Measurements from ENCODE around the gene MAD1L1.

The MAD1L1 gene

DNA sequence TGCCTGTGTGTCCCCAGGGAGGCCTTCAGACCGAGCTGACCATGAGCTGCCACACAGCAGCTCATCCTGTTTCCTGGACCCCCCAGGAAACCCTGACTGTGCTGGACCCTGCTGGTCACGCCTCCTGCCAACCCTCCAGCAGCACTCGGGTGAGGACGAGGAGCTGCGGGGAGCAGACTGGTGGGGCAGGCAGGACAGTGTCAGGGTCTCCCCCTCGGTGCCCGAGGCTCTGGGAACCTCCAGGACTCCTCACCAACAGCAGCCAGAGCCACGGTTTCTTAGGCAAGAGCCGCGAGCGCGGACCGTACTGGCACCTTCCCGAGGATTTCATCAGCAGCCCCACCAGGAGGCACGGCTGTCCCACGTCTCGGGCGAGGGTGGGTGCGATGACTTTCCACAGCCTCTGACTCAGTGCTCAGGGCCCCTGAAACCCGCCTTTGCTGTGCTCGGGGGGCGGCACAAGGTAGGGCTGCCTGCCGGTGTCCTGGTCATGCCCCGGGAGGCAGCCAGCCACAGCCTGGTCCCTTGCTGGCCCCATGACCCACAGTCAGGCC, 375.8 kb downstream of the MAD1L1 start:
- no peak for DNase-seq

- DNase-seq = no peak
Observed at GRCh38 chr7:1856161-1856887, 376.4 kb downstream of the MAD1L1 start.

DNA sequence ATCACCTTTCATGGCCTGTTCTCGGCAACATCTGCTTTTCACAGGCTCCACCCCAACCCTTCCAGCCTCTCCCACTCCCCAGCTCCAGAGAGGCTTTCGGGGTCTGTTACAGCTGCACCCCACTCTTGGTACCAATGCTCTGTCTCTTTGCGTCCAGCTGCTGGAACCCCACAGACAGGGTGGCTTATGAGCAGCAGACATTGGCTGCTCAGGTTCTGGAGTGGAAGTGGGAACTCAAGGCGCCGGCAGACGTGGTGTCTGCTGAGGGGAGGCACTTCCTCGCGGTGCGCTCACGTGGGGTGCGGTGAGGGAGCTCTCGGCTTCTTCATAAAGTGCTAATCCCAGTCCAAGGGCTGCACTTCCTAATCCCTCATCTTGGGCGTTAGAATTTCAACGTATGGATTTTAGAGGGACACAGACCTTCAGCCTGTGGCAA, 377.0 kb downstream of the MAD1L1 start:
- DNase-seq = no peak

GRCh38 chr7:1854866-1855724, 377.6 kb downstream of the MAD1L1 start:
- no peak for DNase-seq

- DNase-seq = no peak
Observed at GRCh38 chr7:1853986-1854865, 378.5 kb downstream of the MAD1L1 start.

DNA sequence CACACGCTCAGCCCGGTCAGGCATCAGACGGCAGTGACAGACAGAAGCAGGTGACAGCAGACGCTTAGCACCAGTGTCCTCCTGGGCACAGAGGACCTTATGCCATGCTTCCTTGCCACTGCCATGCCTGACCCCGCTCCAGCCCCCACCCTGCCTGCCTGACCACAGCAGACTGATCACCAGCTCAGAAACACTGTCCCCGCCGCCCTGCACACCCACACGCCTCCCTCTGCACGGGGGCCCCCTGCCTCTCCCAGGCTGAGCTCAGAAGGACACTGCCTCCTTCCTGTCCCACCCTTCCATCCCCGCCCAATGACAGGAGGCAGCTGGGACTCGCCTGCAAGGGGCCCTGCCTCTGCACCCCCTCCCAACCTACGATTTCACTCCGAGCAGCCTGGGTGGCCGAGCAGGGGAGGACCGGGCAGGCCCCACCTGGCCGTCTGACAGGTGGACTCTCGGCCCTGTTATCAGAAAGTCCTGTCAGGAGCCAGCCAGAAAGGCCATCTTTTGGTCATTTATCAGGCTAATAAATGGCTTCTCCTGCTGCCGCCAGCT, 379.2 kb downstream of the MAD1L1 start:
- no peak for DNase-seq

GRCh38 chr7:1852517-1853430, 380.0 kb downstream of the MAD1L1 start:
- DNase-seq = no peak

DNA sequence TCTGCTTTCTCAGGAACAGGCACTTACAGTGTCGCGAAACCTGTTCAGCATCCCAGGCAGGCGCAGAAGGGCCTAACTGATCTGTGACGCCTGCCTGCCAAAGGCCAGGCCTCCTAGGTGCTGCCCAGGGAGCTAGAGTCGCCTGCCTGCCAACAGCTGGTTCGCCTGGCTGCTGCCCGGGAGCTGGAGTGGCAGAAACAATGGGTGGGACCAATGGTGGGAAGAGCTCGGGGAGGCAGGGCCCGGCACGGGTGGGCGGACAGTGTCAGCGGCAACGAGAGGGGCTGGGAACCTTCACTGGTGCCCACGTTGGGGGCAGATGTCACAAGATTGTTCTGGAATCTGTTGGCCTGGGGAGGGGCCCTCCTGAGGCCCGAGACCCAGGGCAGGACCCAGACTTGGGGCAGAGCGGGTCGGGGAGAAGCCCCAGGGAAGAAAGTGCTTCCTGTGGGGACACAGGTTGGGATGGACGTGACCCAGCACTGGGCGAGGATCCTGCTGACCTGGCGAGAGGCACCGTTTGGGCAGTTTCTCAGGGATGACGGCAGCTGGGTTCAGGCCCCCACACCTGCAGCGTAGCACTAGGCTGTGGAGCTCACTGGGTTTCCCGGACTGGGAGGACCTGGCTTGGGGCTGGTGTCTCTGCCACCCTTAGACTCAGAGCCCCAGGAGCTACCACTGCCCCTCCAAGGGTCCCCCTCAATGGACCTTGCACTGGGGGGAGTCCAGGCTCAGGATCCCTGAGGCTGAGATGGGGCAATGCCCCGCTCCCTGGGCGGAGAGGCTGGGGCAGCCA, 380.8 kb downstream of the MAD1L1 start:
- DNase-seq = no peak

DNA sequence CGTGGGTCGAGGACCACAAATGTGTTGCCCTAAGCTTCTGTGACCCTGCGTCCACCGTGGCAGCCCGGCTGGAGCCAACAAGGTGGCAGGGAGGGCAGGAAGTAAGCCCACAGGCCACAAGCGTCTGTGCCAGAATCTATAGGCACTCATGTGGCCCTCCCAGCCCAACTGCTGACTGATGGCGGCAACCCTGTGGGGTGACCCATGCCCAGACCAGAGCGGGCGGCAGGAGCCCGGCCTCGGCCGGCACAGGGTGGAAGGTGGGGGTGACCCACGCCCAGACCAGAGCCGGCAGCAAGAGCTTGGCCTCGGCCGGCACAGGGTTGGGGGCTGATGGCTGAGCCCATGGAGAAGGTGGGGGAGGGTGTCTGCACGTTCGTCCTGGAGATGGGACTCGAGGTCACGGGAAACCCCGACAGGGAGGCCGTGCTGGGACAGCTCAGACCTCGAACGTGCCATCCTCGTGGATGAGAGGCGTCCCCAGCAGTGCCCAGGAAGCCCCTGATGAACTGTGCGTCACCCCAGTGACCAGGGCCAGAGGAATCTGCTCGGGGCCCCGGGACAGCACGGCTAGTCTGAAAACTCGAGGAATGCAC, 381.7 kb downstream of the MAD1L1 start:
- DNase-seq = no peak

- DNase-seq = no peak
Observed at GRCh38 chr7:1850111-1850975, 382.4 kb downstream of the MAD1L1 start.

GRCh38 chr7:1849351-1850041, 383.2 kb downstream of the MAD1L1 start:
- DNase-seq = no peak

- DNase-seq = no peak
Observed at GRCh38 chr7:1848911-1849311, 383.8 kb downstream of the MAD1L1 start.

DNA sequence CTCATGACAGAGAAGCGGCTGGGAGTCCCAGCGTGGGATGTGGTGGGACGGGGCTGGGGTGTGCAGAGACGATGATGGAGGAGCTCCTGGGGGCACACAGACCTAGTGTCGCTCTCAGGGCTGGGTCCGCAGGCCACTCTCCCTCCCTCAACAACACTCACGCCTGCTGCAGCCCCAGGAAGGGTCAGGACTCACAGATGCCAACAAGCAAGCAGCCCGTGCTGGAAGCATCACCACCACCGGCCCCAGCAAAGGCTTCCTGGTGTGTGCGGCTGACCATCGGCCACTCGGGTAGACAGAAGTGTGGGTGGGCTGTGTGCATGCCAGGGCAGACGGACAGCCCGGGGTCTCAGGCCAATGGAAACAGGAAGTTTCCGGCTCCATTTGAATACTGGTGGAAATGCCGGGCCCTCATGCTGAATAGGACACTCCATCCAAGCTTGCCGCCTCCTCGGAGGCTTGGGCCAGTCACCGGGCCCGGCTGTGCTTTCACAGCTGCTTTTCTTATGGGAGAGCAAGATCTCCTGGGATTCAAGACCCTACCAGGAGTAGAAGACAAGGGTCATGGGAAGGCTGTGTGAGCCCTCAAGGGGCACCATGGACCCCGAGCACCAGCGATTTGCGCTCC, 384.6 kb downstream of the MAD1L1 start:
- DNase-seq = no peak

GRCh38 chr7:1847260-1848001, 385.3 kb downstream of the MAD1L1 start:
- no peak for DNase-seq

DNA sequence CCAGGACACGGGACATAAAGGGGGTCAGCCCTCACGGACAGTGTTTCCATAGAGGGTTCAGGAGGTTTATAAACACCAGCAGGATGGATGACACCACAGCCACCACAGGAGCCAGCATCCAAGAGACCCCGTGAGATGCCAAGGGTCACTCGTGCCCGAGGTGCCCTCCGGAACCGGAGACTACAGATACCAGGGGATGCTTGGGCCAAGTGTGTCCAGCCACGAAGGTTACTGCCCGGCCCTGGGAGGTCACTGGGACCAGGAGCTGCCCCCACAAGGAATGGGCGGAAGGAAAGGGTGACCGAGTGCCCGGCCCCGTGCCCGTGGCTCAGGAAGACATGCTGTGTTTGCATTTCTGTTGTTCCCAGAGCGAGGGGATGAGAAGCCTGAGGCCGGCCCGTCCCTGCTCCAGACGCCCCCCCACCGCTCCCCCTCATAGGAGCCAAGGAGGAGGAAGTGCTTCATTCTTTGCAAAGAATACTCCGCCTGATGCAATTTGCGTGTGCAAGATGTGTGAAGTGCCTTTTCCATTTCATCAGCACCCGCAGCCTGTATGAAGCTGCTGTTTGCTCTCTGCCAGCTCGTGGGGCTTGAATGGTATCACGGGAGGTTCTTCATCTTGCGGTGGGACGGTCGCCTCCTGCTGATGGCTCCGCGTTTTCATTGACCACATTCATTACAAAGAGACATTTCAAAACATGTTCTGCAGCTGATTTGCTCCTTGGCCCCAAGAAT, 386.2 kb downstream of the MAD1L1 start:
- DNase-seq = peak; percentile 74
